HG03565 (cell line): ENCODE results near the gene UNC13D.
"Not testable (repeated sequence)": the region's sequence is repeated elsewhere in the genome, so short reads cannot be mapped to it uniquely, and the experiment has no call there.

Experiments used
- ATAC-seq: cut with Tn5 transposase; IDR thresholded peaks from one replicate; pipeline ENCODE4 v1.9.1; 2021; ENCODE audit warnings: mild to moderate bottlenecking, moderate library complexity; ENCODE audit not compliant: unreplicated experiment

The UNC13D gene

DNA sequence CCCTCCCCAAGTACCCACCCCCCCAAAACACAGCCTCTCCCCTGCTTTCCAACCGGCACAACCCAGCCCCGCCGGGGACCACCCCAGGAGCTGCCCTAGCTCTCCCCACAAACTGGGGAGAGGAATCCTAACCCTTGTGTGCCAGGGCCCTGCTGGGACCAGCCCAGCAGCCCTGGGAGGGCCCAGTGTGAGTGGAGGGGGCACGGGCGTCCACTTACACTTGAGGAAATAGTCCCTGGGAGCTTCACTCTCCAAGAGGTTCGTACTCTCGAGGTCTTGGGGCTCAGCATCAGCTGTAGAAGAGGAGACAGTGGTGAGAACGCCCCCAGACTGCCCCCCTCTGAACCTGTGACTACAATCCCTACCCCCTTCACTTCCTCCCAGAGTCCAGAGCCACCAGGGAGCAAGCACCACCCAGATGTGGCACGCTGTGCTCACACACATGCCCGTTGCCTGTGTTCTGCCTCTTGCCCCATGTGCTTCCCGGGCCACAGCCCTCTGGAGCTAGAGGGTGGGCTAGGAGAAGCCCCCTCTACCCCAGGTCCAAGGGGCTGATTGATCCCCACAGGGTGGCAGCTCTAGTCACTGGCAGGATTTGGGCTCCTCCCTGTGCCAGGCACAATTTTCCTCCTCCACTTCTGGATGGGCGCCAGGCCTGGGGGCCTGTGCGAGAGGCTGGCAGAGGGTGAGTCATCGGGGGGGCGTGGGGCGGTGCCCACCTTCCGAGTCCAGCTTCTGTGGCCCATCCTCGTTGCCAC, 31.2 kb upstream of the UNC13D start:
- no peak for ATAC-seq

DNA sequence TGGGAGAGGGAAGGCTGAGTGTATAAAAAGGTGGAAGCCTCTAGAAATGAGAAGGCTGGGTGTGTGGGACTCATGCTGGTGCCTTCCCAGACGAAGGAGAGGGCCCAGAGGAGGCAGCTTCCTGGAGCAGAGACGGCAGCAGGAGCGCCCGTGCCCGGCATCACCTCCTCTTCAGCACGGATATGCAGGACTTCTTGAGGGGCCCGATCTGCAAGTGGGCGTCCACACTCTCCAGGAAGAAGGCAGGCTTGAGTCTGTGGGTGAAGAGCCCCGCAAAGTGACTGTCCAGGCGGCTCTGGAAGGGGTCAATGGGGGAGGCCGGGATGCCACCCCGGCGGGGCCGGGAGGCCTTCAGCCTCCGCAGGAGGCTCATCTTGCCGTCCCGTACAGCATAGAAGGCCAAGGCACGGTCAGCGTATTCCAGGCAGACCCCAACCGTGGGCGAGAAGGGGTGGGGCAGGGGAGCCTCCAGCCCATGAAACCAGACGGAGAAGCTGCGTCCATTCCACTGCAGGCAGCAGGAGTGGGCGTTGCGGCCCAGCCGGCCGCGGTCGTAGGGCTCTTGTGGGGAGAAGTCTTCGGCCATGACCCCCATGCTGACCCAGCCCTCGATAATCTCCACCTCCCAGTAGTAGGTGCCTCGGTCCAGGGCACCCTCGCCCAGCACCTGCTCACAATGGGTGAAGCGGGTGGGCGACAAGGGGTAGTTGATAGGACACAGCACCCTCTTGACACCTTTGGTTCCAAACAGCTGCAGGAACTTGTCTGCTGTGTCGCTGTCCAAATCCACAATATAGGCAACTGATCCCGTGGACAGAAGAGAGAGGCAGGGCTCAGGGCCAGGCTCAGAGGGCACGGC, 30.3 kb upstream of the UNC13D start:
- ATAC-seq = no peak

DNA sequence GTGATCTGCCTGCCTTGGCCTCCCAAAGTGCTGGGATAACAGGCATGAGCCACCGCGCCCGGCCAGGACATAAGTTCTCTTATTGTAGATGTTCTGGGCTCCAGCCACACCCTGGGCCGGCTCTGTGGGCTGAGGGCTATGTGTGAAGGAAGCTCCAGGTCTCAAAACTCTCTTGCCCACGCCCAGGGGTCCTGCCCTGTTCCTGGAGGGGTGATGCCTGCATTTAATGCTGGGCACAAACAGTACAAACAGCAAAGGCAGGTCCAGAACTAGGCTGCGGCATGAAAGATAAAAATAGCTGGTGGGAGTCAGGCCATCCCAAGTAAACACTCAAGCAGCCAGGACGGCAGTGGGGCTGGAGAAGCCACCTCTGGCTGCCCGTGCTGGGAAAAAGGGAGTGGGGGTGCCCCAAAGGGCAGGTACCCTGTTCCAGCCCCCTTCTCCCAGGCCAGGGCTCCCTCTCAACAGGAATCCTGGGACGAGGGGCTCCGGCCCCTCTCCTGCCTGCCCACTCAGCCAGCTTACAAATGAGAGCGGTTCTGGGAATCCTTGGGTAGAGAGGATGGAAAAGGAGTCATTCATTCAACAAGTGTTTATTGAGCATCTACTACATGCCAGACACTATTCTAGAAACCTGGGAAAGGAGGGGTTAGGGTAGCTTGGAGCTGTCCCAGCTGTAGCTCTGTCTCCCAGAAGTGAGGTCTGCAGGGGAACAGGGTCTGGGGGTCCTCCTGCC, 29.6 kb upstream of the UNC13D start:
- ATAC-seq = no peak

DNA sequence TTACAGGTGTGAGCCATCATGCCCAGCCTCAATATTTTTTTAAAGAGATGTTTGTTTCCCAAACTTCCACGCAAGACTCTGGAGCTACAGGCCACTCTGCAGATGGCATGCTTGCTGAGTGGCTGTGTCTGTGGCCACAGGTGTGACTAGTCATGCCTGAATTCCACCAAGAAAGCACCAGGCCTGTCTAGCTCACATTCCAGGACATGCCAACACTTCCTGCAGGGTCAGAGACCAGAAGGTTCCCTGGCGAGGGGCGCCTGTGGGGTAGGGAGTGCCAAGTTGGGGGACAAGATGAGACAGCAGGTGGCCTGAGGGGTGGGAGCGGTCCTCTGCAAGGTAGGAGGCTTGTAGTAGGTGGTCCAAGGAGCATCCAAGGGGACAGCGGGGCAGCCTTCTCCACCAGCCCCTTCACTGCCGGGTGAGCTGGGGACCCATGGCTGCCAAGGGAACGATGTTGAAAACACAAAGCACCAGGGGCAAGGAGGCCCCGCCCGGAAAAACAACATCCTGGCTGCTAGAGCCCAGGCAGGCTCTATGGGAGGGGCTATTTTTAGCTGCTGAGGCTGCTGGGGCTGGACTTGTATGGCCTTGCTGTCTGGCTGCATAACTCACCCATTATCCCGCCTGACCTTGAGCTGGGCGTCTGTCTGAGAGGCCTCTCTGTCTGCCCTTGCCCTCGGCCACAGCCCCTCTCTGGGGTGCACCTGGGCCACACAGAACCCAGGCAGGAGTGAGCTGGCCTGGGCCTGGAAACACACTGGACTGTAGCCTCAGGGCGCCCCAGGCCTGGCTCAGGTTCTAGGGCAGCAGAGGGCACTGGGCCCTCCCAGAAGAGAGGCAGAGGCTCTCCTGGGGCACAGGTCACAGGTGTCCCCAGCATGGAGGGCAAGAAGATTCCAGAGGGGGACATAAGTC, 28.5 kb upstream of the UNC13D start:
- ATAC-seq = no peak

DNA sequence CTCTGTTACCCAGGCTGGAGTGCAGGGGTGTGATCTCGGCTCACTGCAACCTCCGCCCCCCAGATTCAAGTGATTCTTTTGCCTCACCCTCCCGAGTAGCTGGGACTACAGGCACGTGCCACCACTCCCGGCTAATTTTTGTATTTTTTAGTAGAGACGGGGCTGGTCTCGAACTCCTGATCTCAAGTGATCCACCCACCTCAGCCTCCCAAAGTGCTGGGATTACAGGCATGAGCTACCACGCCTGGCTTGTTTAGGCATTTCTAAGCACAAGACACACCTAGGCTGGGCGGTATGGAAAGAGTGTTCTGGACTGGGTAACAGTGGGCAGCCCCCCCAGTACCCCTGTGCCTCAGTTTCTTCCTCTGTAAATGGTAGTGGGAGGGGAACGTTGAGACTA, 26.0 kb upstream of the UNC13D start:
- not testable (repeated sequence) for ATAC-seq

DNA sequence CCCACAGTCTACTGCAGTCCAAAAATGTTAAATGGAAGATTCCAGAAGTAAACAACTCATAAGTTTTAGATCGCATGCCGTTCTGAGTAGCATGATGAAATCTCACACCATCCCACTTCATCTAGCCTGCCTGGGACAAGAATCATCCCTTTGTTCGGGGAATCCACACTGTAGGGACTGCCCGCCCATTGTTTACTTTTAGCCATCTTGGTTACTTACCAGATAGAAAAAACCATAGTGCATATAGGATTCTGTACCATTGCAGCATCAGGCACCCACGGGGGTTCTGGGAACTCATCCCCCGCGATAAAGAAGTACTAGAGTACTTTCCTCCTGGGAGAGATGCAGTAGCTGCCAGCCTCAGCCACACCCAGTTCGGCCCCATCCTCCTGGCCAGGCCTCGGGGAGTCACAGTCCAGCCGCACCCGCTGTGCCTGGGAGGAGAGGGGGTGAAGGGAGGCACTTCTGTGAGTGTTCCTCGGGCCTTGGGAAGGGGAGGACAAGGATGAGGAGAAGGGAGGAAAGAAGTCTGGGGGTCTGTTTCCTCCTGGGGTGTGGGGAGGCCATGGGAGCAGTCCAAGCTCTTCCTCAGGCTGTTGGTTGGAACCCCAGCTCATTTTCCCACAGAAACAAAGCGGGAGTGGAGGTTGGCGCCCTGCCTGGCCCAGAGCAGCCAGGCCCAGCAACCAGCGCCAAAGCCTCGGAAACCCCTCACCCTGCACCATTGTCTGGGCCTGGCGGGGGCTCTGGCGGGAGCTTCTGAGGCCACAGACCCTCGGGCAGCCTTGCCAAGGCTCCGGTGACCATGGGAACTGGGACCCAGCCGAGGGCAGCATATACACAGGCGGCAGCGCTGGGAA, 25.3 kb upstream of the UNC13D start:
- no peak for ATAC-seq

- ATAC-seq = not testable (repeated sequence)
Measured at GRCh38 chr17:75868730-75869281, 24.6 kb upstream of the UNC13D start.

- not testable (repeated sequence) for ATAC-seq
Measured at GRCh38 chr17:75865404-75866188, 21.4 kb upstream of the UNC13D start.

DNA sequence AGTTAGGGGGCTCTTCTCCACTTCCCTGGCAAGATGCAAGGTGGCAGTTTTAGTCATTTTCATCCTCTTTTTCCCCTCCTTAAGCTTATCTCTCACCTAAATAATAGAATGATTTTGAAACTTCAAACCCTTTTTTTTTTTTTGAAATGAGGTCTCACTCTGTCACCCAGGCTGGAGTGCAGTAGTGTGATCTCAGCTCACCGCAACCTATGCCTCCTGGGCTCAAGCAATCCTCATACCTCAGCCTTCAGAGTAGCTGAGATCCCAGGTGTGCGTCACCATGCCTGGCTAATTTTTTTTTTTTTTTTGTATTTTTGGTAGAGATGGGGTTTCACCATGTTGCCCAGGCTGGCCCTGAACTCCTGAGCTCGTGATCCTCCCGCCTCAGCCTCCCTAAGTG, 20.7 kb upstream of the UNC13D start:
- ATAC-seq = peak; percentile 26

- ATAC-seq = peak; percentile 73
Measured at GRCh38 chr17:75864448-75864871, 20.3 kb upstream of the UNC13D start.

DNA sequence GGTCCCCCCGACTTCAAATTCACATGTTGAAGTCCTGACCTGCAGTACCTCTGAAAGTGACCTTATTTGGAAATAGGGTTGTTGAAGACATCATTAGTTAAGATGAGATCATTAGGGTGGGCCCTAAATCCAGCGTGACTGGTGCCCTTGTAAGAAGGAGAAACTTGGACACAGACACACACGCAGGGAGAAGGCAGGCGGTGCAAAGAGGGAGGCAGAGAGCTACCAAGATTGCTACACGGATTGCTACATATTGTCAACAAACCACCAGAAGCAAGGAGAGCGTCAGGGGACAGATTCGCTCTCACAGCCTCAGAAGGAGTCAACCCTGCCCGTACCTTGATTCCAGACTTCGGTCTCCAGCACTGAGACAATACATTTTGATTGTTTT, 17.7 kb upstream of the UNC13D start:
- no peak for ATAC-seq

GRCh38 chr17:75859358-75859757, 15.2 kb upstream of the UNC13D start:
- ATAC-seq = not testable (repeated sequence)

GRCh38 chr17:75856062-75856756, 12.0 kb upstream of the UNC13D start:
- ATAC-seq = peak; percentile 2

- ATAC-seq = peak; percentile 85
Measured at GRCh38 chr17:75855310-75856061, 11.3 kb upstream of the UNC13D start, which contains the start of gene WBP2. WBP2 (minus strand) TSS chr17:75855335; CDS start chr17:75855297, 38 bp downstream.

DNA sequence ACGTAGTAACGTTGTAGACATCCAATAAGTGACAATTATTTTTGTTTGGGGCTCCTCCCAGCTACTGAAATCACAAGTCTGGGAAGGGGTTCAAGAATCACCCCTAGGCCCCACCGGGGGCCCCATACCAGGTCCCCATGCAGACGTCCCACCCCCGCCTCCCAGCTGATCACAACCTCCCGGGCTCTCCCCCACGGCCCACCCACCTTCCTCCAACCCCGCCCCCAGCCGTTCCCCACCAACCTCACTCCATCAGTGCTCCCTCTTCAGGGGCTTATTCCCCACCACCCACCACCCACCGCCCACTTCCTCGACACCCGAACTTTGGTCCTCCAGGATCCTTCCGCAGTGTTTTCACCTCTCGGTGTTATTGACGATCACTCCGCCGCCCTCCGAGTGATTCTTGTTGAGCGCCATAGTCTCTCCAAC, 10.7 kb upstream of the UNC13D start:
- no peak for ATAC-seq

GRCh38 chr17:75854101-75854748, 10.0 kb upstream of the UNC13D start:
- no peak for ATAC-seq
